ENCODE results near the gene PCGF2.
"Not testable (repeated sequence)": the region's sequence is repeated elsewhere in the genome, so short reads cannot be mapped to it uniquely, and the experiment has no call there.

Gene PCGF2

GRCh38 chr17:38748149-38748891 is at the start of gene PCGF2:
Gene PCGF2 (minus strand): TSS chr17:38748336. CDS start chr17:38740402, 7,934 bp downstream.
- Mint-ChIP-seq H3K9me3 (no peaks in the 10 kb centered on the region), H3K4me3 (peak within 1 kb of the TSS; percentile 93), H3K27ac (no peak within 1 kb of the TSS), H3K4me1 (ENCODE audit: low read depth) (peaks cover 44% of the 10 kb centered on the region), H3K36me3 (ENCODE audit: low read depth) (peaks cover 15% of the 10 kb centered on the region), H3K27me3 (peaks cover 63% of the 10 kb centered on the region)
- DNase-seq, result peak; percentile 43

- Mint-ChIP-seq H3K4me1 (ENCODE audit: low read depth) (peaks cover 52% of the 10 kb centered on the region), H3K36me3 (ENCODE audit: low read depth) (peaks cover 69% of the 10 kb centered on the region), H3K27ac (peak overlapping the region; percentile 95), H3K9me3 (no peaks in the 10 kb centered on the region), H3K4me3 (peak overlapping the region; percentile 89), H3K27me3 (no peaks in the 10 kb centered on the region)
- DNase-seq, result no peak
These were observed 49.7 kb upstream of the PCGF2 start for GRCh38 chr17:38797828-38798227.

GRCh38 chr17:38797158-38797490 is 49.0 kb upstream of the PCGF2 start:
- Mint-ChIP-seq H3K9me3 (no peaks in the 10 kb centered on the region), H3K4me3 (peak overlapping the region; percentile 89), H3K27me3 (no peaks in the 10 kb centered on the region), H3K4me1 (ENCODE audit: low read depth) (peaks cover 57% of the 10 kb centered on the region), H3K36me3 (ENCODE audit: low read depth) (peaks cover 68% of the 10 kb centered on the region), H3K27ac (peak overlapping the region; percentile 95)
- DNase-seq, result no peak

GRCh38 chr17:38796451-38797157 is 48.5 kb upstream of the PCGF2 start:
- H3K36me3 Mint-ChIP-seq (ENCODE audit: low read depth), result peaks cover 65% of the 10 kb centered on the region
- no peak overlapping the region for H3K4me3 Mint-ChIP-seq
- no peak for DNase-seq
- H3K4me1 Mint-ChIP-seq (ENCODE audit: low read depth), result peaks cover 59% of the 10 kb centered on the region
- no peaks in the 10 kb centered on the region for H3K27me3 Mint-ChIP-seq
- peak overlapping the region; percentile 95 for H3K27ac Mint-ChIP-seq
- no peaks in the 10 kb centered on the region for H3K9me3 Mint-ChIP-seq

GRCh38 chr17:38794221-38794620 is 46.1 kb upstream of the PCGF2 start:
- peaks cover 60% of the 10 kb centered on the region for H3K36me3 Mint-ChIP-seq (ENCODE audit: low read depth)
- no peak overlapping the region for H3K4me3 Mint-ChIP-seq
- no peak overlapping the region for H3K27ac Mint-ChIP-seq
- no peaks in the 10 kb centered on the region for H3K9me3 Mint-ChIP-seq
- no peaks in the 10 kb centered on the region for H3K27me3 Mint-ChIP-seq
- H3K4me1 Mint-ChIP-seq (ENCODE audit: low read depth), result peaks cover 59% of the 10 kb centered on the region
- no peak for DNase-seq

GRCh38 chr17:38791162-38791561 is 43.0 kb upstream of the PCGF2 start:
- H3K27ac Mint-ChIP-seq, result no peak overlapping the region
- H3K36me3 Mint-ChIP-seq (ENCODE audit: low read depth), result peaks cover 53% of the 10 kb centered on the region
- DNase-seq, result no peak
- H3K4me1 Mint-ChIP-seq (ENCODE audit: low read depth), result peaks cover 34% of the 10 kb centered on the region
- H3K27me3 Mint-ChIP-seq, result no peaks in the 10 kb centered on the region
- H3K4me3 Mint-ChIP-seq, result no peak overlapping the region
- H3K9me3 Mint-ChIP-seq, result no peaks in the 10 kb centered on the region

- peaks cover 53% of the 10 kb centered on the region for H3K36me3 Mint-ChIP-seq (ENCODE audit: low read depth)
These were observed 42.1 kb upstream of the PCGF2 start for GRCh38 chr17:38790148-38790707.

GRCh38 chr17:38789185-38789584 is 41.0 kb upstream of the PCGF2 start:
- no peak for DNase-seq
- H3K27me3 Mint-ChIP-seq, result no peaks in the 10 kb centered on the region
- H3K4me1 Mint-ChIP-seq (ENCODE audit: low read depth), result peaks cover 21% of the 10 kb centered on the region
- no peak overlapping the region for H3K4me3 Mint-ChIP-seq
- no peak overlapping the region for H3K27ac Mint-ChIP-seq
- no peaks in the 10 kb centered on the region for H3K9me3 Mint-ChIP-seq
- peaks cover 58% of the 10 kb centered on the region for H3K36me3 Mint-ChIP-seq (ENCODE audit: low read depth)

More at GRCh38 chr17:38790148-38790707, 42.1 kb upstream of the PCGF2 start:
- H3K9me3 Mint-ChIP-seq, H3K27ac Mint-ChIP-seq, DNase-seq, H3K4me3 Mint-ChIP-seq, H3K27me3 Mint-ChIP-seq: not testable (repeated sequence)
- peaks cover 26% of the 10 kb centered on the region for H3K4me1 Mint-ChIP-seq (ENCODE audit: low read depth)

GRCh38 chr17:38787999-38788398 is 39.9 kb upstream of the PCGF2 start:
- not testable (repeated sequence) for H3K9me3 Mint-ChIP-seq, H3K4me3 Mint-ChIP-seq, DNase-seq, H3K27ac Mint-ChIP-seq, H3K27me3 Mint-ChIP-seq
- H3K4me1 Mint-ChIP-seq (ENCODE audit: low read depth), result peaks cover 15% of the 10 kb centered on the region
- peaks cover 63% of the 10 kb centered on the region for H3K36me3 Mint-ChIP-seq (ENCODE audit: low read depth)

GRCh38 chr17:38786372-38786771 is 38.2 kb upstream of the PCGF2 start:
- DNase-seq, result no peak
- Mint-ChIP-seq H3K4me1 (ENCODE audit: low read depth) (peaks cover 7% of the 10 kb centered on the region), H3K27ac (peak overlapping the region; percentile 15), H3K36me3 (ENCODE audit: low read depth) (peaks cover 69% of the 10 kb centered on the region), H3K9me3 (no peaks in the 10 kb centered on the region), H3K27me3 (no peaks in the 10 kb centered on the region), H3K4me3 (no peak overlapping the region)

GRCh38 chr17:38783227-38783626 is 35.1 kb upstream of the PCGF2 start:
- Mint-ChIP-seq H3K9me3 (no peaks in the 10 kb centered on the region), H3K27me3 (no peaks in the 10 kb centered on the region), H3K27ac (peak overlapping the region; percentile 29), H3K4me3 (no peak overlapping the region), H3K36me3 (ENCODE audit: low read depth) (peaks cover 90% of the 10 kb centered on the region), H3K4me1 (ENCODE audit: low read depth) (no peaks in the 10 kb centered on the region)
- no peak for DNase-seq

- Mint-ChIP-seq H3K27me3 (no peaks in the 10 kb centered on the region), H3K36me3 (ENCODE audit: low read depth) (peaks cover 92% of the 10 kb centered on the region), H3K4me3 (no peak overlapping the region), H3K27ac (no peak overlapping the region), H3K4me1 (ENCODE audit: low read depth) (no peaks in the 10 kb centered on the region), H3K9me3 (no peaks in the 10 kb centered on the region)
- no peak for DNase-seq
These were observed 32.0 kb upstream of the PCGF2 start for GRCh38 chr17:38779965-38780752.

GRCh38 chr17:38777641-38778250 is 29.6 kb upstream of the PCGF2 start:
- H3K4me3 Mint-ChIP-seq, result no peak overlapping the region
- DNase-seq, result no peak
- no peaks in the 10 kb centered on the region for H3K27me3 Mint-ChIP-seq
- no peak overlapping the region for H3K27ac Mint-ChIP-seq
- peaks cover 92% of the 10 kb centered on the region for H3K36me3 Mint-ChIP-seq (ENCODE audit: low read depth)
- H3K4me1 Mint-ChIP-seq (ENCODE audit: low read depth), result no peaks in the 10 kb centered on the region
- H3K9me3 Mint-ChIP-seq, result no peaks in the 10 kb centered on the region

- peaks cover 92% of the 10 kb centered on the region for H3K36me3 Mint-ChIP-seq (ENCODE audit: low read depth)
- no peaks in the 10 kb centered on the region for H3K27me3 Mint-ChIP-seq
These were observed 25.1 kb upstream of the PCGF2 start for GRCh38 chr17:38773258-38773657.

More at GRCh38 chr17:38773258-38773657, 25.1 kb upstream of the PCGF2 start:
- Mint-ChIP-seq H3K9me3 (no peaks in the 10 kb centered on the region), H3K4me1 (ENCODE audit: low read depth) (no peaks in the 10 kb centered on the region), H3K27ac (peak overlapping the region; percentile 19), H3K4me3 (no peak overlapping the region)
- DNase-seq, result no peak
